ENCODE measurements around the gene LILRA2.
"Not testable (repeated sequence)": the region's sequence is repeated elsewhere in the genome, so short reads cannot be mapped to it uniquely, and the experiment has no call there.

Gene LILRA2

GRCh38 chr19:54554896-54555295 is 18.7 kb upstream of the LILRA2 start:
- Histone ChIP-seq H3K9me3 (no peaks in the 10 kb centered on the region), H3K27ac (no peak overlapping the region), H3K36me3 (no peaks in the 10 kb centered on the region), H3K27me3 (peaks cover 14% of the 10 kb centered on the region), H3K4me1 (ENCODE audit: control insufficient read depth in 1 of 2, insufficient read depth in 1 of 2, low read depth in 1 of 2, low read length in 1 of 2) (peaks cover 0 to 4% of the 10 kb centered on the region in 2 experiments), H3K4me3 (ENCODE audit: low read depth in 1 of 2, low read length in 1 of 2) (no peak overlapping the region)
- TF ChIP-seq, protein P1, sequence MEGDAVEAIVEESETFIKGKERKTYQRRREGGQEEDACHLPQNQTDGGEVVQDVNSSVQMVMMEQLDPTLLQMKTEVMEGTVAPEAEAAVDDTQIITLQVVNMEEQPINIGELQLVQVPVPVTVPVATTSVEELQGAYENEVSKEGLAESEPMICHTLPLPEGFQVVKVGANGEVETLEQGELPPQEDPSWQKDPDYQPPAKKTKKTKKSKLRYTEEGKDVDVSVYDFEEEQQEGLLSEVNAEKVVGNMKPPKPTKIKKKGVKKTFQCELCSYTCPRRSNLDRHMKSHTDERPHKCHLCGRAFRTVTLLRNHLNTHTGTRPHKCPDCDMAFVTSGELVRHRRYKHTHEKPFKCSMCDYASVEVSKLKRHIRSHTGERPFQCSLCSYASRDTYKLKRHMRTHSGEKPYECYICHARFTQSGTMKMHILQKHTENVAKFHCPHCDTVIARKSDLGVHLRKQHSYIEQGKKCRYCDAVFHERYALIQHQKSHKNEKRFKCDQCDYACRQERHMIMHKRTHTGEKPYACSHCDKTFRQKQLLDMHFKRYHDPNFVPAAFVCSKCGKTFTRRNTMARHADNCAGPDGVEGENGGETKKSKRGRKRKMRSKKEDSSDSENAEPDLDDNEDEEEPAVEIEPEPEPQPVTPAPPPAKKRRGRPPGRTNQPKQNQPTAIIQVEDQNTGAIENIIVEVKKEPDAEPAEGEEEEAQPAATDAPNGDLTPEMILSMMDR (IDR thresholded peaks at IDR 0.05) = no peak

GRCh38 chr19:54556194-54556593 is 17.4 kb upstream of the LILRA2 start:
- Histone ChIP-seq H3K9me3 (no peaks in the 10 kb centered on the region), H3K4me3 (ENCODE audit: low read depth in 1 of 2, low read length in 1 of 2) (no peak overlapping the region), H3K27me3 (peaks cover 12% of the 10 kb centered on the region), H3K4me1 (ENCODE audit: control insufficient read depth in 1 of 2, insufficient read depth in 1 of 2, low read depth in 1 of 2, low read length in 1 of 2) (peaks cover 0 to 4% of the 10 kb centered on the region in 2 experiments), H3K36me3 (no peaks in the 10 kb centered on the region), H3K27ac (no peak overlapping the region)
- TF ChIP-seq, protein P1 (IDR thresholded peaks at IDR 0.05) = no peak

DNA sequence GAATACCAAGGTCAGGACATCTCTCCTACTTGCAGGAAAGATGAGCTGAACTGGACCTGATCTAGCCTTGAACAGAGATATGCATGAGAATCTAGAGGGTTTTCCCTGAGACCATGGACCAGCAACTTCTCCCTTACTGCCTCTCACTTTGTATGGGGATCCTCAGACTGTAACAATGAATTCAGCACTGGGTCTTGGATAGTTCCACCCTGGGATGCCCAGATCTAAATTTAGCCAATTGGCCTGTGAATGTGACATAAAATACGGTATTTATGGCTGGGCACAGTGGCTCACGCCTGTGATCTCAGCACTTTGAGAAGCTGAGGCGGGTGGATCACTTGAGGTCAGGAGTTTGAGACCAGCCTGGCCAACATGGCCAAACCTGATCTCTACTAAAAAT is 15.3 kb upstream of the LILRA2 start:
- Histone ChIP-seq H3K27me3 (no peaks in the 10 kb centered on the region), H3K9me3 (no peaks in the 10 kb centered on the region), H3K36me3 (no peaks in the 10 kb centered on the region), H3K4me3 (ENCODE audit: low read depth in 1 of 2, low read length in 1 of 2) (no peak overlapping the region), H3K4me1 (ENCODE audit: control insufficient read depth in 1 of 2, insufficient read depth in 1 of 2, low read depth in 1 of 2, low read length in 1 of 2) (no peaks in the 10 kb centered on the region), H3K27ac (no peak overlapping the region)
- TF ChIP-seq, protein P1 (IDR thresholded peaks at IDR 0.05) = no peak

DNA sequence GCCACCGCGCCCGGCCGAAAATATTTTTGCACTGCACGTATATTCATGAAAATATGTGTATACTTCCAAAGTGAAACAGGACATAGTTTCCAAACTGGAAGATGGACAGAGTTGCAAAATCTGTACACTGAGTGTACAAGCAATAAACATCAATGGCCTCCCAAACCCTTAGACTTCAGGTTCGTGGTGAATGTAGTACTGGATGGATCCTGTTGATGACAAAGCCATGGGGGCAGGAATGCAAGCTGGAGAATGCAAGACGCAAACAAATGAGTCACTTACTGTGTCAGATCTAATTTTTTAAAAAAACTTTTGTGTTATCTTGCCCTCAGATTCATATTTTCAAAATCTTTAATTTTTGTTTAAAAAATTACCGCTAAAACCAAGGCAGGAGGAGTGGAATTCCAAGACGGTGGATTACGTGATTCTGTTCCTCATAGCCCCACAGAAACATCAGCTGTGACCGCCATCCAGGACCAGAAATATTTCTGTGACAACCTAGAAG is 12.7 kb upstream of the LILRA2 start:
- Histone ChIP-seq H3K4me3 (ENCODE audit: low read depth in 1 of 2, low read length in 1 of 2) (no peak overlapping the region), H3K27me3 (no peaks in the 10 kb centered on the region), H3K9me3 (no peaks in the 10 kb centered on the region), H3K4me1 (ENCODE audit: control insufficient read depth in 1 of 2, insufficient read depth in 1 of 2, low read depth in 1 of 2, low read length in 1 of 2) (no peaks in the 10 kb centered on the region), H3K36me3 (no peaks in the 10 kb centered on the region), H3K27ac (no peak overlapping the region)
- TF ChIP-seq, protein P1 (IDR thresholded peaks at IDR 0.05) = no peak

DNA sequence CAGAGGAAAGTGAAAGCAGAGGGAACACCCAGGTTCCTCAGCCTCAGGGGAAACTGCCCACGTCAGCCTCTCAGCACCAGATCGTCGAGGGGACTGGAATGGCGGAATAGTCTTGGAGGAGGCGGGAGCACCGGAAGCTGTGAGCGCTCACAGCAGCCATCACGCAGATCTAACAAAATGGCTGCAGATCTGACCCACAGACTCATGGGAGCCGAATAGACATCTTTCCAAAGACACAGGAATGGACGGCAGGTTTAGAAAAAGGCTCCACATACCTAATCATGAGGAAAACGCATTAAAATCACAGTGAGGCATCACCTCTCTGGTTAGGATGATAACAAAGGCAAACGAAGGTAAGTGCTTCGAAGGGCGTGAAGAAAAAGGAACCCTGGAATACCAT is 11.8 kb upstream of the LILRA2 start:
- H3K4me3 ChIP-seq (ENCODE audit: low read depth in 1 of 2, low read length in 1 of 2) = no peak overlapping the region
- H3K9me3 ChIP-seq = no peaks in the 10 kb centered on the region
- H3K27ac ChIP-seq = no peak overlapping the region
- no peaks in the 10 kb centered on the region for H3K27me3 ChIP-seq
- TF ChIP-seq, protein P1 (IDR thresholded peaks at IDR 0.05) = no peak
- H3K36me3 ChIP-seq = no peaks in the 10 kb centered on the region
- no peaks in the 10 kb centered on the region for H3K4me1 ChIP-seq (ENCODE audit: control insufficient read depth in 1 of 2, insufficient read depth in 1 of 2, low read depth in 1 of 2, low read length in 1 of 2)

DNA sequence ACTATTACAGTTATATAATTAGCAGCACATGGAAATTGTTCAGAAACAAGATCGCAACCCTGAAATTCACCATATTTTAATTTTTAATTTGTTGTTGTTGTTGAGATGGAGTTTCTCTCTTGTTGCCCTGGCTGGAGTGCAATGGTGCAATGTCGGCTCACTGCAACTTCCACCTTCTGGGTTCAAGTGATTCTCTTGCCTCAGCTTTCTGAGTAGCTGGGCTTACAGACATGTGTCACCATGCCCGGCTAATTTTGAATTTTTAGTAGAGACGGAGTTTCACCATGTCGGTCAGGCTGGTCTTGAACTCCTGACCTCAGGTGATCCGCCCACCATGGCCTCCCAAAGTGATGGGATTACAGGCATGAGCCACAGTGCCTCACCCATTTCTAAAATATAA is 10.4 kb upstream of the LILRA2 start:
- H3K4me1 ChIP-seq (ENCODE audit: control insufficient read depth in 1 of 2, insufficient read depth in 1 of 2, low read depth in 1 of 2, low read length in 1 of 2); H3K4me3 ChIP-seq (ENCODE audit: low read depth in 1 of 2, low read length in 1 of 2); H3K27ac ChIP-seq; H3K9me3 ChIP-seq; H3K36me3 ChIP-seq; H3K27me3 ChIP-seq: not testable (repeated sequence)
